Raji (cell line): ENCODE results near the gene NCBP3.

ENCODE experiments used
- POLR2A ChIP-seq: IDR thresholded peaks from 2 replicates; pipeline ENCODE4 v1.6.1; 2011; ENCODE audit warnings: low read depth, low read length, control low read depth; ENCODE audit not compliant: insufficient read depth

Gene NCBP3

GRCh38 chr17:3836551-3836950 is 9.5 kb downstream of the NCBP3 start:
- TF ChIP-seq POLR2A = no peak

- no peak for TF ChIP-seq POLR2A
Observed at GRCh38 chr17:3835410-3836229, 10.4 kb downstream of the NCBP3 start.

- TF ChIP-seq POLR2A = no peak
Observed at GRCh38 chr17:3834811-3835210, 11.2 kb downstream of the NCBP3 start.

GRCh38 chr17:3828852-3829232 is 17.2 kb downstream of the NCBP3 start:
- no peak for TF ChIP-seq POLR2A

- TF ChIP-seq POLR2A = no peak
Observed at GRCh38 chr17:3828151-3828851, 17.7 kb downstream of the NCBP3 start.

GRCh38 chr17:3827124-3827773 is 18.8 kb downstream of the NCBP3 start:
- TF ChIP-seq POLR2A = no peak

- no peak for TF ChIP-seq POLR2A
Observed at GRCh38 chr17:3826191-3826590, 19.9 kb downstream of the NCBP3 start.

GRCh38 chr17:3821101-3821500 is 24.9 kb downstream of the NCBP3 start:
- TF ChIP-seq POLR2A = no peak

- no peak for TF ChIP-seq POLR2A
Observed at GRCh38 chr17:3818786-3819185, 27.3 kb downstream of the NCBP3 start.

GRCh38 chr17:3817851-3818605 is 28.0 kb downstream of the NCBP3 start:
- TF ChIP-seq POLR2A = no peak

- no peak for TF ChIP-seq POLR2A
Observed at GRCh38 chr17:3815925-3816324, 30.1 kb downstream of the NCBP3 start.

- no peak for TF ChIP-seq POLR2A
Observed at GRCh38 chr17:3815122-3815521, 30.9 kb downstream of the NCBP3 start.

GRCh38 chr17:3814361-3814760 is 31.7 kb downstream of the NCBP3 start:
- TF ChIP-seq POLR2A = no peak

- TF ChIP-seq POLR2A = no peak
Observed at GRCh38 chr17:3813171-3813570, 32.9 kb downstream of the NCBP3 start.

- no peak for TF ChIP-seq POLR2A
Observed at GRCh38 chr17:3812771-3813170, 33.3 kb downstream of the NCBP3 start.
